Mucosa of rectum (tissue), 2 donors: Measurements from ENCODE around the gene CCNY.
"Not testable (repeated sequence)": the region's sequence is repeated elsewhere in the genome, so short reads cannot be mapped to it uniquely, and the experiment has no call there.

Experiments used
- H3K27ac ChIP-seq, 2 donors: one replicate each; pipeline ENCODE4 v1.7.0; 2013; ENCODE audit warnings: inconsistent platforms in 2 of 2, low read depth in 2 of 2, low read length in 2 of 2
- H3K27me3 ChIP-seq, 2 donors: one replicate each; pipeline ENCODE4 v1.7.0; 2013; ENCODE audit warnings: low read length in 2 of 2; ENCODE audit not compliant: control insufficient read depth in 2 of 2, insufficient read depth in 2 of 2
- H3K36me3 ChIP-seq, 2 donors: one replicate each; pipeline ENCODE4 v1.7.0; 2013; ENCODE audit warnings: low read length in 2 of 2; ENCODE audit not compliant: control insufficient read depth in 2 of 2, insufficient read depth in 2 of 2
- H3K4me1 ChIP-seq, 2 donors: one replicate each; pipeline ENCODE4 v1.7.0; 2013; ENCODE audit warnings: low read length in 2 of 2, mild to moderate bottlenecking in 1 of 2; ENCODE audit not compliant: control insufficient read depth in 2 of 2, insufficient read depth in 2 of 2
- H3K4me3 ChIP-seq, 2 donors: one replicate each; pipeline ENCODE4 v1.7.0; 2013; ENCODE audit warnings: low read length in 2 of 2
- H3K9ac ChIP-seq, 2 donors: one replicate each; pipeline ENCODE4 v1.7.0; 2013; ENCODE audit warnings: low read length in 2 of 2, low read depth in 1 of 2, mild to moderate bottlenecking in 1 of 2
- H3K9me3 ChIP-seq, 2 donors: one replicate each; pipeline ENCODE4 v1.7.0; 2013; ENCODE audit warnings: low read length in 2 of 2; ENCODE audit not compliant: control insufficient read depth in 2 of 2
- donor health status: healthy.
- donor health status: Normal muscosa, but diverticular disease.

CCNY gene

GRCh38 chr10:35336084-35336831, at the start of gene CCNY:
Gene CCNY, plus strand, starts transcription at chr10:35336509. Its CDS starts 545 bp downstream, at chr10:35337054.
- H3K9me3 ChIP-seq = no peaks in the 10 kb centered on the region
- no peaks in the 10 kb centered on the region for H3K27me3 ChIP-seq
- no peaks in the 10 kb centered on the region for H3K36me3 ChIP-seq
- peak within 1 kb of the TSS; percentile 60 to 78 for H3K9ac ChIP-seq
- H3K27ac ChIP-seq = peak within 1 kb of the TSS; percentile 70 to 81
- H3K4me3 ChIP-seq = peak within 1 kb of the TSS; percentile 83 to 84
- peaks cover 19 to 23% of the 10 kb centered on the region in 2 donors for H3K4me1 ChIP-seq

- Histone ChIP-seq H3K27me3 (no peaks in the 10 kb centered on the region), H3K36me3 (no peaks in the 10 kb centered on the region), H3K4me3 (no peak overlapping the region), H3K9me3 (no peaks in the 10 kb centered on the region), H3K9ac (no peak overlapping the region), H3K27ac (no peak overlapping the region), H3K4me1 (no peaks in the 10 kb centered on the region)
Measured at GRCh38 chr10:35289198-35289597, 47.1 kb upstream of the CCNY start.

- Histone ChIP-seq H3K9ac (no peak overlapping the region), H3K27ac (no peak overlapping the region), H3K36me3 (no peaks in the 10 kb centered on the region), H3K4me3 (no peak overlapping the region), H3K4me1 (no peaks in the 10 kb centered on the region), H3K27me3 (no peaks in the 10 kb centered on the region), H3K9me3 (no peaks in the 10 kb centered on the region)
Measured at GRCh38 chr10:35294506-35294905, 41.8 kb upstream of the CCNY start.

GRCh38 chr10:35299016-35299415, 37.3 kb upstream of the CCNY start:
- H3K9me3 ChIP-seq = no peaks in the 10 kb centered on the region
- no peak overlapping the region for H3K4me3 ChIP-seq
- no peak overlapping the region for H3K27ac ChIP-seq
- no peaks in the 10 kb centered on the region for H3K27me3 ChIP-seq
- no peaks in the 10 kb centered on the region for H3K36me3 ChIP-seq
- no peaks in the 10 kb centered on the region for H3K4me1 ChIP-seq
- H3K9ac ChIP-seq = no peak overlapping the region

GRCh38 chr10:35300063-35300699, 36.1 kb upstream of the CCNY start:
- Histone ChIP-seq H3K36me3 (no peaks in the 10 kb centered on the region), H3K27me3 (no peaks in the 10 kb centered on the region), H3K9me3 (no peaks in the 10 kb centered on the region), H3K9ac (no peak overlapping the region), H3K27ac (no peak overlapping the region), H3K4me1 (no peaks in the 10 kb centered on the region), H3K4me3 (no peak overlapping the region)

GRCh38 chr10:35304649-35305048, 31.7 kb upstream of the CCNY start:
- no peak overlapping the region for H3K4me3 ChIP-seq
- no peak overlapping the region for H3K9ac ChIP-seq
- H3K27ac ChIP-seq = no peak overlapping the region
- H3K9me3 ChIP-seq = no peaks in the 10 kb centered on the region
- H3K27me3 ChIP-seq = peaks cover 2 to 3% of the 10 kb centered on the region in 2 donors
- no peaks in the 10 kb centered on the region for H3K4me1 ChIP-seq
- no peaks in the 10 kb centered on the region for H3K36me3 ChIP-seq

GRCh38 chr10:35306852-35307251, 29.5 kb upstream of the CCNY start:
- no peak overlapping the region for H3K27ac ChIP-seq
- no peak overlapping the region for H3K4me3 ChIP-seq
- H3K9me3 ChIP-seq = no peaks in the 10 kb centered on the region
- H3K4me1 ChIP-seq = no peaks in the 10 kb centered on the region
- H3K9ac ChIP-seq = no peak overlapping the region
- no peaks in the 10 kb centered on the region for H3K36me3 ChIP-seq
- peaks cover 2 to 3% of the 10 kb centered on the region in 2 donors for H3K27me3 ChIP-seq

- Histone ChIP-seq H3K27me3 (peaks cover 2 to 3% of the 10 kb centered on the region in 2 donors), H3K9ac (no peak overlapping the region), H3K27ac (no peak overlapping the region), H3K4me1 (no peaks in the 10 kb centered on the region), H3K36me3 (no peaks in the 10 kb centered on the region), H3K9me3 (no peaks in the 10 kb centered on the region), H3K4me3 (no peak overlapping the region)
Measured at GRCh38 chr10:35307297-35307696, 29.0 kb upstream of the CCNY start.

GRCh38 chr10:35308809-35309208, 27.5 kb upstream of the CCNY start:
- Histone ChIP-seq H3K9ac (no peak overlapping the region), H3K36me3 (no peaks in the 10 kb centered on the region), H3K27me3 (peaks cover 2 to 3% of the 10 kb centered on the region in 2 donors), H3K4me1 (no peaks in the 10 kb centered on the region), H3K4me3 (no peak overlapping the region), H3K27ac (no peak overlapping the region), H3K9me3 (no peaks in the 10 kb centered on the region)

- not testable (repeated sequence) for H3K4me3 ChIP-seq, H3K9ac ChIP-seq, H3K27ac ChIP-seq, H3K4me1 ChIP-seq, H3K9me3 ChIP-seq, H3K36me3 ChIP-seq, H3K27me3 ChIP-seq
Measured at GRCh38 chr10:35314142-35314541, 22.2 kb upstream of the CCNY start.
